ENCODE measurements around the gene PPP2R3C.
"Not testable (repeated sequence)": the region's sequence is repeated elsewhere in the genome, so short reads cannot be mapped to it uniquely, and the experiment has no call there.

Gene PPP2R3C

GRCh38 chr14:35038312-35038711, 83.5 kb downstream of the PPP2R3C start:
- H3K36me3 ChIP-seq (ENCODE audit: control insufficient read depth in 2 of 2, insufficient read depth in 2 of 2, low read length in 2 of 2); H3K9me3 ChIP-seq (ENCODE audit: control insufficient read depth in 2 of 2, low read length in 2 of 2); H3K4me1 ChIP-seq (ENCODE audit: control insufficient read depth, insufficient read depth, low read length); H3K27me3 ChIP-seq (ENCODE audit: control insufficient read depth in 1 of 2, insufficient read depth in 2 of 2, low read length in 2 of 2); H3K4me3 ChIP-seq (ENCODE audit: low read length in 2 of 2); H3K9ac ChIP-seq (ENCODE audit: low read length in 2 of 2); H3K27ac ChIP-seq (ENCODE audit: low read length): not testable (repeated sequence)
